ENCODE data around the gene PACRG. TPM values are rescaled to one million over a fixed set of nuclear protein-coding genes. Genes with fewer than 3 reads are reported as not detected.

The PACRG gene
- polyA plus RNA-seq, 1 donor from 2014 or later: 16.6 TPM

DNA sequence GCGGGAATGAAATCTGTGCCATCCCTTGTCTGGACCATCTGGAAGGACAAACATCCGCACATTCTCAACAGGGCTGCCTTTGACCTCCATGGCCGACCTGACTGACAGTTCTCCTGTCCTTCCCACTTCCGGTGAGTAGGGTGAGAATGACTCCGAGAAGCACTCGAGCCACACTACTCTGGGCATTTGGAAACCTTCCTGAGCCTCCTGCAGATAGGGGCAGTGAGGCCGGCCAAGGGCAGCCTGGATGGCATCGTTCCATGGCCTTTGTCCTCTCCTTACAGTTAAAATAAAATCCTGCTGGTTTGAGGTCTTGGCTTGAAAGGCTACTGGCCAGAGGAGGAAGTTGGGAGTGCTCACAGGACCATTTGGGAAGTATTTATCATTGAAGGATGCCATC lies 615.8 kb downstream of the PACRG start:
- Histone ChIP-seq H3F3A (ENCODE audit: insufficient read depth, low read length, poor library complexity, severe bottlenecking) (no peaks in the 10 kb centered on the region), H2AFZ (ENCODE audit: low read depth, low read length) (no peak overlapping the region), H3K27me3 (ENCODE audit: insufficient read depth, low read depth, low read length) (no peaks in the 10 kb centered on the region), H3K36me3 (ENCODE audit: insufficient read depth, low read length) (no peaks in the 10 kb centered on the region), H3K4me2 (ENCODE audit: low read length) (no peak overlapping the region), H3K27ac (ENCODE audit: low read length) (no peak overlapping the region), H4K20me1 (ENCODE audit: insufficient read depth) (no peaks in the 10 kb centered on the region), H3K9me3 (ENCODE audit: low read length) (no peaks in the 10 kb centered on the region), H3K79me2 (replicated peaks; ENCODE audit: insufficient read depth, low read length) (no peaks in the 10 kb centered on the region), H3K4me3 (ENCODE audit: low read length) (no peak overlapping the region), H3K9me2 (ENCODE audit: insufficient read depth, low read length) (no peaks in the 10 kb centered on the region), H3K9ac (ENCODE audit: low read length) (no peak overlapping the region)
- TF ChIP-seq POLR2AphosphoS5 (IDR thresholded peaks at IDR 0.05) (no peak), EP300 (conservative IDR thresholded peaks at IDR 0.05; ENCODE audit: poor library complexity, severe bottlenecking) (no peak), MXI1 (conservative IDR thresholded peaks at IDR 0.05; ENCODE audit: poor library complexity, severe bottlenecking) (no peak), EZH2 (IDR thresholded peaks at IDR 0.05; ENCODE audit: borderline replicate concordance, insufficient read depth, low read length, poor library complexity, severe bottlenecking) (no peak), SMC3 (conservative IDR thresholded peaks at IDR 0.05; ENCODE audit: poor library complexity) (no peak), RAD21 (conservative IDR thresholded peaks at IDR 0.05) (no peak), TAF1 (IDR thresholded peaks at IDR 0.05; ENCODE audit: low read depth) (no peak)
- TF ChIP-seq, protein P1, sequence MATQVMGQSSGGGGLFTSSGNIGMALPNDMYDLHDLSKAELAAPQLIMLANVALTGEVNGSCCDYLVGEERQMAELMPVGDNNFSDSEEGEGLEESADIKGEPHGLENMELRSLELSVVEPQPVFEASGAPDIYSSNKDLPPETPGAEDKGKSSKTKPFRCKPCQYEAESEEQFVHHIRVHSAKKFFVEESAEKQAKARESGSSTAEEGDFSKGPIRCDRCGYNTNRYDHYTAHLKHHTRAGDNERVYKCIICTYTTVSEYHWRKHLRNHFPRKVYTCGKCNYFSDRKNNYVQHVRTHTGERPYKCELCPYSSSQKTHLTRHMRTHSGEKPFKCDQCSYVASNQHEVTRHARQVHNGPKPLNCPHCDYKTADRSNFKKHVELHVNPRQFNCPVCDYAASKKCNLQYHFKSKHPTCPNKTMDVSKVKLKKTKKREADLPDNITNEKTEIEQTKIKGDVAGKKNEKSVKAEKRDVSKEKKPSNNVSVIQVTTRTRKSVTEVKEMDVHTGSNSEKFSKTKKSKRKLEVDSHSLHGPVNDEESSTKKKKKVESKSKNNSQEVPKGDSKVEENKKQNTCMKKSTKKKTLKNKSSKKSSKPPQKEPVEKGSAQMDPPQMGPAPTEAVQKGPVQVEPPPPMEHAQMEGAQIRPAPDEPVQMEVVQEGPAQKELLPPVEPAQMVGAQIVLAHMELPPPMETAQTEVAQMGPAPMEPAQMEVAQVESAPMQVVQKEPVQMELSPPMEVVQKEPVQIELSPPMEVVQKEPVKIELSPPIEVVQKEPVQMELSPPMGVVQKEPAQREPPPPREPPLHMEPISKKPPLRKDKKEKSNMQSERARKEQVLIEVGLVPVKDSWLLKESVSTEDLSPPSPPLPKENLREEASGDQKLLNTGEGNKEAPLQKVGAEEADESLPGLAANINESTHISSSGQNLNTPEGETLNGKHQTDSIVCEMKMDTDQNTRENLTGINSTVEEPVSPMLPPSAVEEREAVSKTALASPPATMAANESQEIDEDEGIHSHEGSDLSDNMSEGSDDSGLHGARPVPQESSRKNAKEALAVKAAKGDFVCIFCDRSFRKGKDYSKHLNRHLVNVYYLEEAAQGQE (IDR thresholded peaks at IDR 0.05; ENCODE audit: borderline replicate concordance): no peak
- TF ChIP-seq, protein P2, sequence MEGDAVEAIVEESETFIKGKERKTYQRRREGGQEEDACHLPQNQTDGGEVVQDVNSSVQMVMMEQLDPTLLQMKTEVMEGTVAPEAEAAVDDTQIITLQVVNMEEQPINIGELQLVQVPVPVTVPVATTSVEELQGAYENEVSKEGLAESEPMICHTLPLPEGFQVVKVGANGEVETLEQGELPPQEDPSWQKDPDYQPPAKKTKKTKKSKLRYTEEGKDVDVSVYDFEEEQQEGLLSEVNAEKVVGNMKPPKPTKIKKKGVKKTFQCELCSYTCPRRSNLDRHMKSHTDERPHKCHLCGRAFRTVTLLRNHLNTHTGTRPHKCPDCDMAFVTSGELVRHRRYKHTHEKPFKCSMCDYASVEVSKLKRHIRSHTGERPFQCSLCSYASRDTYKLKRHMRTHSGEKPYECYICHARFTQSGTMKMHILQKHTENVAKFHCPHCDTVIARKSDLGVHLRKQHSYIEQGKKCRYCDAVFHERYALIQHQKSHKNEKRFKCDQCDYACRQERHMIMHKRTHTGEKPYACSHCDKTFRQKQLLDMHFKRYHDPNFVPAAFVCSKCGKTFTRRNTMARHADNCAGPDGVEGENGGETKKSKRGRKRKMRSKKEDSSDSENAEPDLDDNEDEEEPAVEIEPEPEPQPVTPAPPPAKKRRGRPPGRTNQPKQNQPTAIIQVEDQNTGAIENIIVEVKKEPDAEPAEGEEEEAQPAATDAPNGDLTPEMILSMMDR (IDR thresholded peaks at IDR 0.05; ENCODE audit: poor library complexity, severe bottlenecking): no peak

DNA sequence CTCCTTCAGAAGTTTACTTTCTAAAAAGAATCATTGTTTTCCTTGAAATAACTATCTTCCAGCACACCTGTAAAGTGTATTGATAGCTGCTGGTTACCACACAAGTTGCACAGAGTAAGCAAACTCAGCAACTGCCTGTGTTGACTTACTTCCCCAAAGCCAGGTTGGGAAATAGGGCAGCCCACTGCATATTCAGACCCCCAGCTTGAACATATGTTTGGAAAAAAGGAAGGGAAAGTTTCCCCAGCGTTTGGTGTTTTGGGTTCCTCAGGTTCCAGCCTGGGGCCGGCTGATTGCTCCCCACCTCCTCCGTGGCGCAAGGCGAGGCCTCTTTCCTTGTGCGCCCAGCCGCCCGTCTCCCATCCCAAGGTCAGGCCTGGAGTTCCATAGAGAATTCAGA lies 616.6 kb downstream of the PACRG start:
- Histone ChIP-seq H3K36me3 (ENCODE audit: insufficient read depth, low read length) (no peaks in the 10 kb centered on the region), H3K9me3 (ENCODE audit: low read length) (no peaks in the 10 kb centered on the region), H3K27me3 (ENCODE audit: insufficient read depth, low read depth, low read length) (no peaks in the 10 kb centered on the region), H3F3A (ENCODE audit: insufficient read depth, low read length, poor library complexity, severe bottlenecking) (no peaks in the 10 kb centered on the region), H4K20me1 (ENCODE audit: insufficient read depth) (no peaks in the 10 kb centered on the region), H2AFZ (ENCODE audit: low read depth, low read length) (no peak overlapping the region), H3K4me3 (ENCODE audit: low read length) (no peak overlapping the region), H3K79me2 (replicated peaks; ENCODE audit: insufficient read depth, low read length) (no peaks in the 10 kb centered on the region), H3K9me2 (ENCODE audit: insufficient read depth, low read length) (no peaks in the 10 kb centered on the region), H3K4me2 (ENCODE audit: low read length) (no peak overlapping the region), H3K27ac (ENCODE audit: low read length) (no peak overlapping the region), H3K9ac (ENCODE audit: low read length) (no peak overlapping the region)
- no peak for TF ChIP-seq EZH2 (IDR thresholded peaks at IDR 0.05; ENCODE audit: borderline replicate concordance, insufficient read depth, low read length, poor library complexity, severe bottlenecking)
- TF ChIP-seq, protein P2 (IDR thresholded peaks at IDR 0.05; ENCODE audit: poor library complexity, severe bottlenecking): no peak
- TF ChIP-seq POLR2AphosphoS5 (IDR thresholded peaks at IDR 0.05): no peak
- no peak for TF ChIP-seq EP300 (conservative IDR thresholded peaks at IDR 0.05; ENCODE audit: poor library complexity, severe bottlenecking)
- TF ChIP-seq, protein P1 (IDR thresholded peaks at IDR 0.05; ENCODE audit: borderline replicate concordance): no peak
- no peak for TF ChIP-seq SMC3 (conservative IDR thresholded peaks at IDR 0.05; ENCODE audit: poor library complexity)

Data from neural cell (in vitro differentiated cells).